Glomerular visceral epithelial cell (primary cell): ENCODE measurements around the gene SLC35C1.

Source experiments
- DNase-seq: peaks from one replicate; pipeline ENCODE4 v3.0.0-alpha.2; 2016; ENCODE audit errors: extremely low spot score

Gene SLC35C1

DNA sequence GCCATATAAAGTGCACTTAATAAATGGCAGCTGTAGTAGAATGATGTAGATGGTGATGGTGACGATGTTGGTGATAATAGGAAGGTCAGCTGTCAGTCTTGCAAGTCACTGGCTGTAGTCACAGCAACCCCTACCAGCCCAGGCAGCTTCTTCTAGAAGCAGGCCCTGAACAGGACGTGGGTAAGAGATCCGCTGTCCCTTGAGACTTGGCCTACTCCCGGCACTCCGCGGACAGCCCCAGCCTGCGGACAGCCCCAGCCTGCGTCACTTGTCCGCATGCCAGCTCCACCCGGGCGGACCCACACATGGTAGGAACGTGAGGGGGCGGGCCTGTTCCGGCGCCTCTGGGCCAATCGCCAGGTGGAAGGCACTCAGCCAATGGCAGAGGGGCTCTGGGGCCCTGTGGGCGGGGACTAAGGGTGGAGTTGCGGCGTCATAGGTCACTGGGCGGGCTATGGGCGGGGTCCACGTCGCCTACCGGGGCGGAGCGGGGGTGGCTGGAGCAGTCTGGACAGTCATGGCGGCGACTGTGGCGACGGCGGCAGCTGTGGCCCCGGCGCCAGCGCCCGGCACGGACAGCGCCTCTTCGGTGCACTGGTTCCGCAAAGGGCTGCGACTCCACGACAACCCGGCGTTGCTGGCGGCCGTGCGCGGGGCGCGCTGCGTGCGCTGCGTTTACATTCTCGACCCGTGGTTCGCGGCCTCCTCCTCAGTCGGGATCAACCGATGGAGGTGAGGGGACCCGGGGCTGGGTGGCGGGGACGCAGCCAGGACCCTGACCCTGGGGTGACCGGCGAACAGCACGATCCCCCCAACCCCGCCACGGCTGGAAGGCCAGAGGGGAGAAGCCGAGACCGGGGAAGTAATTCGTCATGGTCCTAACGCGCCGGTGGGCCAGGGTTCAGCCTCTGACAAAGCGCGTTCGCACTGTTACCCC lies 42.3 kb downstream of the SLC35C1 start, which contains the start of gene CRY2:
Gene CRY2 (plus strand): TSS at position 502 of the 937 bp plus-strand sequence. CDS start 16 bp downstream, at position 518.
- DNase-seq: peak; percentile 98

- DNase-seq: peak; percentile 55
Observed at GRCh38 chr11:45847911-45848316, 43.0 kb downstream of the SLC35C1 start.

- DNase-seq: no peak
Observed at GRCh38 chr11:45848654-45849081, 43.7 kb downstream of the SLC35C1 start.

- DNase-seq: peak; percentile 27
Observed at GRCh38 chr11:45850446-45850845, 45.5 kb downstream of the SLC35C1 start.

GRCh38 chr11:45851228-45851627 lies 46.3 kb downstream of the SLC35C1 start:
- DNase-seq: no peak

GRCh38 chr11:45852018-45852711 lies 47.2 kb downstream of the SLC35C1 start:
- DNase-seq: no peak

DNA sequence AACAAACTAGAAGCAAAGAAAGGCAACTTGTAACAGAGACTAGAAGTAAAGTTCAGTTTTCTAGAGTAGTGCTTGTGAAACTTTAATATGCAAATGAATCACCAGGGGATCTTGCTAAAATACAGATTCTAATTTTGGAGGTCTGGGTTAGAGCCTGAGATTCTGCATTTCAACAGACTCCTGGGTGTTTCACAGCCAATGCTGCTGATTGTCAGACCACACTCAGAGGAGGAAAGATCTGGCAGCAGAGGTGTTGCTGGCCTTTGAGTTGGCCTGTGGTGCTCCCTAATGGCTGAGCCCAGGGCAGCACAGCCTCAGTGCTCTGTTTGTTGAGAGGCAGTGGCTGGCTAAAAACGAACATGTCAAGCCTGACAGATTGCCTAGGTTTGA lies 47.8 kb downstream of the SLC35C1 start:
- no peak for DNase-seq

- no peak for DNase-seq
Observed at GRCh38 chr11:45853332-45854219, 48.6 kb downstream of the SLC35C1 start.

GRCh38 chr11:45855308-45855707 lies 50.4 kb downstream of the SLC35C1 start:
- DNase-seq: no peak

DNA sequence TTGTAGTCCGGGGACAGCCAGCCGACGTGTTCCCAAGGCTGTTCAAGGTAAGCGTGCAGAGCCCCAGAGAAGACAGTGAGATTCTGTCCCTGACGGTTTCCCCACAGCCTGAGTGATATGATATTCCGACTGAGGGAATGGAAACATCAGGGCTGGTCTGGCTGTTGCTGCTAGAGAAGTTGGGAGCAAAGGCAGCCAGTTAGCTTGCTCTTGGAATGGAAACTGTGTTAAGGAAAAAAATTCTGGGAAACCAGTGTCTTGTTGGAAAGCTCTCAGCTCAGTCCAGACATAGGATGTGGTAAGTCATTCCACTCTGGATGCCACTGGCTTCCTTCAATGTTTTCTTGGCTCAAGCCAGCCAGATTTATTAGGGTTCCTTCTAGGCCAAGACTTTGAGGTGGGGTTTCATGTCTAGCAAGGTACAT lies 51.1 kb downstream of the SLC35C1 start:
- DNase-seq: no peak

GRCh38 chr11:45857961-45858474 lies 53.1 kb downstream of the SLC35C1 start:
- DNase-seq: peak; percentile 95

GRCh38 chr11:45858751-45859398 lies 53.9 kb downstream of the SLC35C1 start:
- DNase-seq: no peak

GRCh38 chr11:45859661-45860140 lies 54.8 kb downstream of the SLC35C1 start:
- DNase-seq: peak; percentile 91

DNA sequence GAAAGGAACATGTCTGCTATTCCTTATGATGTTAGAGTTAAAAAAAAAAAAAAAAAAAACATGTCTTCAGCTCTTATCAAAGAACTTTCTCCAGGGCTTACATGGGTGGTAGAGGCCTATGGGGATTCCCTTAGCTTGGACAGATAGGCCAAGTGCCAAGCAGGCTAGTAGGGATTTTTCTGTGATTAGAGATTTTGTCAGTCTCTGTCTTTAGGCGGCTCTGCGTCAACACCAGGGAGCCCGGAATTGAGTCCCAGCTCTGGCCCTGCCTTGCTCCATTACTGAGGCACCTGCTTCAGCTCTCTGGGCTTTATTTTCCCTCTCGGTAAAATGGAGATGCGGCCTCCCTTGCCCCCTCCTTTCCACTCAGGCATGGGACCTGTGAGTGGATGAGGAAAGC lies 55.4 kb downstream of the SLC35C1 start:
- DNase-seq: no peak

- DNase-seq: no peak
Observed at GRCh38 chr11:45860764-45861510, 56.0 kb downstream of the SLC35C1 start.
